HG03159 (cell line): ENCODE measurements around the gene ITGA8.
A peak's percentile ranks its signal among the peaks of the same experiment; 100 is the strongest.
"Not testable (repeated sequence)": the region's sequence is repeated elsewhere in the genome, so short reads cannot be mapped to it uniquely, and the experiment has no call there.

ENCODE experiments used
- ATAC-seq: cut with Tn5 transposase; IDR thresholded peaks from one replicate; pipeline ENCODE4 v1.9.1; 2021; ENCODE audit warnings: mild to moderate bottlenecking, moderate library complexity; ENCODE audit not compliant: unreplicated experiment

ITGA8 gene

GRCh38 chr10:15719899-15720634 lies at the start of gene ITGA8:
ITGA8 (minus strand) TSS chr10:15719922; CDS start chr10:15719771, 151 bp downstream.
- ATAC-seq, result no peak

- ATAC-seq, result no peak
These were observed 45.3 kb upstream of the ITGA8 start for GRCh38 chr10:15764892-15765454.

- no peak for ATAC-seq
These were observed 43.3 kb upstream of the ITGA8 start for GRCh38 chr10:15763006-15763405.

GRCh38 chr10:15762239-15762638 lies 42.5 kb upstream of the ITGA8 start:
- ATAC-seq, result not testable (repeated sequence)

GRCh38 chr10:15761224-15761623 lies 41.5 kb upstream of the ITGA8 start:
- not testable (repeated sequence) for ATAC-seq

- ATAC-seq, result no peak
These were observed 41.0 kb upstream of the ITGA8 start for GRCh38 chr10:15760681-15761080.

- no peak for ATAC-seq
These were observed 39.5 kb upstream of the ITGA8 start for GRCh38 chr10:15759265-15759664.

GRCh38 chr10:15758618-15759017 lies 38.9 kb upstream of the ITGA8 start:
- ATAC-seq, result no peak

GRCh38 chr10:15754937-15755336 lies 35.2 kb upstream of the ITGA8 start:
- no peak for ATAC-seq

- no peak for ATAC-seq
These were observed 31.3 kb upstream of the ITGA8 start for GRCh38 chr10:15751046-15751445.

GRCh38 chr10:15748126-15748525 lies 28.4 kb upstream of the ITGA8 start:
- ATAC-seq, result no peak

GRCh38 chr10:15747632-15748031 lies 27.9 kb upstream of the ITGA8 start:
- no peak for ATAC-seq

- ATAC-seq, result no peak
These were observed 26.0 kb upstream of the ITGA8 start for GRCh38 chr10:15745751-15746150.

GRCh38 chr10:15744217-15744865 lies 24.6 kb upstream of the ITGA8 start:
- ATAC-seq, result peak; percentile 73

GRCh38 chr10:15743443-15743842 lies 23.7 kb upstream of the ITGA8 start:
- ATAC-seq, result no peak

GRCh38 chr10:15742836-15743235 lies 23.1 kb upstream of the ITGA8 start:
- no peak for ATAC-seq

GRCh38 chr10:15742102-15742501 lies 22.4 kb upstream of the ITGA8 start:
- ATAC-seq, result no peak

GRCh38 chr10:15741581-15741980 lies 21.9 kb upstream of the ITGA8 start:
- ATAC-seq, result no peak

- ATAC-seq, result no peak
These were observed 20.5 kb upstream of the ITGA8 start for GRCh38 chr10:15740261-15740660.

GRCh38 chr10:15739254-15739970 lies 19.7 kb upstream of the ITGA8 start:
- no peak for ATAC-seq

- ATAC-seq, result no peak
These were observed 18.7 kb upstream of the ITGA8 start for GRCh38 chr10:15738270-15738925.
